Erythroblast (primary cell): ENCODE results near the gene RNU1-1.
"Not testable (repeated sequence)": the region's sequence is repeated elsewhere in the genome, so short reads cannot be mapped to it uniquely, and the experiment has no call there.

Source experiments
- GATA1 ChIP-seq: IDR thresholded peaks from 2 replicates; pipeline ENCODE4 v1.6.1; 2011; ENCODE audit warnings: low read depth, mild to moderate bottlenecking, control low read depth, low read length, moderate library complexity
- POLR2A ChIP-seq: IDR thresholded peaks from 2 replicates; pipeline ENCODE4 v1.6.1; 2011; ENCODE audit warnings: mild to moderate bottlenecking, low read length

DNA sequence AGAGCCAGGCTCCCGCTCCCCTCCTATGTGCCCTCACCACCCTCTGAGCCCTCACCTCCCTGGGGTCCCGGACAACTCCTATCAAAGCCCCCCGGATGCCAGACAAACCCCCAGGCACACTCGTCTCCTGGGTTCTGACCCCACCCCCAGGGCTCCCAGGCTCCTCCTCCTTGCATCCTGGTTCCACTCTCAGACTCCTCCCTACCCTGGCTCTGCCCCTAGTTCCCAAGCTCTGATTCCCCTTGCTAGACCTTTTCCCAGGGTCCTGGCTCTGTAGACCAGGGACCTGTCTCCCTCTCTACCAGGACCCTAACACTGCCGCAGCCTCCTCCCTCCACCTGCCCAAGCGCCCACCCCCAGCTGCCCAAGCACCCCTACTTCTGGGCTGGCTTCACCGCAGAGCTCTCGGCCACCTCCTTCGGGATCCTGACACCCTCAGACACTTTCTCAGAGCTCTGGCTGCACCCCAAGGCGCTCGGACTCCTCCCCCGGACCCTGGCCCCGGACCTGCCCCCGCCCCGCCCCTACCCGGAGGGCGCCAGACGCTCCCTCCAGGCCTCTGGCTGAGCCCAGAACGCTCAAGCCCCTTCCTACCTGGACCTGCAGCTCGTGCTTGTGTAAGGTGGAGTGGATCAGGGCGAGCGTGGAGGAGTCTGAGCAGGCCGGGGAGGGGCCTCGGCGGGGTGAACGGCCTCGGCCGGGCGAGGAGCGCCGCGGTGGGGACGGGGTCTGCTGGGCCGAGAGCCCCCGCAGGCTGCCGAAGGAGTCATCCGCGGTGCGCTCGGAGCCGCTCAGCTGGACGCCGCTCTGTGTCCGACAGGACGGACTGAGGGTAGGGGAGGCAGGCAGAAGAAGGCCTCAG, 30.2 kb downstream of the RNU1-1 start:
- TF ChIP-seq POLR2A, GATA1: not testable (repeated sequence)
